ENCODE results near the gene GYG1.

The GYG1 gene

DNA sequence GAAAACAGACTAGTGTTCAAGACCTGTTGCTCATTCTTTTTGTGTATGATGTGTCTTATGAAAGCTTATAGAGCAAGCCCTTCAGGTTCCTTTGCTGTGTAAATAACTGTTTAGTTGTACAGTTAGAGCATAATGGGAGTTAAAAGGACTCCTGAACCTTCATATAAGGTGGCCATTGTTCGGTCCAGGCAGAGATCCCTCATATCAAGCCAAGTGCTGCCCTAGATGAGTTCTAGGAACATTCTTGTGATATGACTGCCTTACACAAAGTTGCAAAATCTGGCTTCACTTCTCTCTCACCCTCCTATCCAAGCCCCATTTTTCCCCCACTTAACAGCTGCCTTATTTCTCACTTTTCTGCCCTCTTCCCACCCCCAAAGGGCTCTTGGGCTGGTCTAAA, 26.9 kb downstream of the GYG1 start:
- DNase-seq (ENCODE audit: low read depth): no peak

DNA sequence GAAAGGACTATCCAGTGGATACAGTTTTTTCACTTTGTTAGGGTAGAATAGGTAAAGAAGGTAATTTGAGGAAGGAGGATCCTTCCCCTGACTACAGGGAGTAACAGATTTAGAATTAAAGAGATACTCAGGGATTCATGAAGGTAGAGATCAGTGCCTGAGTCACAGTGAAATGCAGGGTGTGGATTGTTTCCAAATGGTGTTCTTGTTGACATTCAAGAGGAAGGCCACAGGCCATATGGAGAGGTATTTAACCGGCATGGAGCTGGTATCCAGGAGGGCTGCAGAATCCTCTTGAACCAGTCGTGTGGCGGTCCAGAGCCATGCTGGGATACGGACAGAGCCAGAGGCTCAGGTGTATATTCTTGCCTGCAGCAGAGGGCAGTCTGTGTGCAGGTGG, 28.2 kb downstream of the GYG1 start:
- DNase-seq (ENCODE audit: low read depth): no peak

DNA sequence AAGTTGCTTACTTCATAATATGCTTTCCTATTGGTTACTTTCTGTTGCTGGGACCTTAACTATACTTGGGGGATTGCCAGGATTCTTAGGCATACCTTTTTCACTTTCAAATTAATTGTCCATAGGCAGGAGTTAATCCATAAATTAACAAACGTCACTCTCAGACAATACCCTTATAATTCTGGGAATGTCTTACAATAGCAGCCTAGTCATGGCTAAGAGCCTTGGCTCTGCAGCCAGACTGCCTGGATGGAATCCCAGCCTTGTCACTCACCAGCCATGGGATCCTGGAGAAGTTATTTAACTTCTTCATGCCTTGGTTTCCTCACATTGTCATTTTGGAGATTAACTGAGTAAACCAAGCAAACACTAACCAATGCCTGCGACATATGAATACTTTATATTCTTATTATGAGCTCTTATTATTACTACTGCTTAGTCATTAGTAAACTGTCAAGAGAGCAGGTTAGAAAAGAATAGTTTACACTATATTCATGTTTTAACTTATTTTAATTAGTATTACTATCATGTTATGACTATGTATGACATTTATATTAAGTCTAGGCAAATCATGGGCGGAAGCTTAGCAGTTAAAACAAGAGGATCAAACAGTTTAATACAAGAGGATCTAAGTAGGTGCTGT, 29.0 kb downstream of the GYG1 start:
- no peak for DNase-seq (ENCODE audit: low read depth)

DNA sequence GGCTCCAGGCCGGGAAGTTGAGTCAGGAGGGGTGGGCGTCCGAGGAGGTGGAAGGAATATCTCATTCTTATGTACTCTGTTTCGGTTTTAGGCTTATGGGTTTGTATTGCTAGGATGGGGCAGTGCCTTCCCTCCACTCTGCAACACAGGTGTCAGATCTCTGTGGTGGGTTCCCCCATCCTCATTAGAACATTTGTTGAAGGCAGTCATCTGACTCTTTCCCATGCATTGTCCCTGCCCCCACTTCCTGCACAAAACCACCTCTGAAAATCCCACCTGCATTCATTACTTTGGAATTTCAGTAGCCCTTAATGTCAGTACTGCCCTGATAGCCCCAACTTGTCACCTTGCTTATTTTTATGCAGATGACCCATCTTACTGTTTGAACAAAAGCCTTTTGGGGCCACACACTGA, 29.5 kb downstream of the GYG1 start:
- DNase-seq (ENCODE audit: low read depth): no peak

DNA sequence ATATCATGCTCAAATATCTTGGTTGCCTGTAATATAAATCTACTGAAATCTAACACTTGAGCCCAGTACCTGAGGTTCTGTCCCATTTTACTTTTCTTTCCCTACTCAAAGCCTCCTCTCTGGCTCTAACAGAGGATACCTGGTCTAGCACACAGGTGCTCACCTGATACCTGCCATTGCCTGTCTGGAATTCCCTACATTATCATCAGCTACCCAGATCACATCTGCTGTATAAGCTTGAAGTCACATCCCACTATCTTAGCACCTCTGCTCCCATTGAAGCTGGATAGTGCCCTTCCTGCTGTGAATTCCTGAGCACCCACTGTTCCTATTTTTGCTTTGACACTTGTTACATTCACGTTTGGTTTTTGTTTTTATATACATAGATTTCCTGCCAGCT, 30.5 kb downstream of the GYG1 start:
- DNase-seq (ENCODE audit: low read depth): no peak

DNA sequence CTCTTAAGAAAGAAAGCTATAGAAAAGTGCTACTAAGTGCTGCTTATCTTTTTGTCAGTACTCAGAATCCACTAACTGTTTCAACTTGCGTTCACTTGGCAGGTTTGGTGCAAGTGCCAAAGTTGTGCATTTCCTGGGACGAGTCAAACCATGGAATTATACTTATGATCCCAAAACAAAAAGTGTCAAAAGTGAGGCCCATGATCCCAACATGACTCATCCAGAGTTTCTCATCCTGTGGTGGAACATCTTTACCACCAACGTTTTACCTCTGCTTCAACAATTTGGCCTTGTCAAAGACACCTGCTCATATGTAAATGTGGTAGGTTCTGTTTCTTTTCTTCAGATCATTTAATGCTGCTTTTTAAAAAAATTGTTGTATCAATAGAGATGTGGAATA, 32.6 kb downstream of the GYG1 start:
- DNase-seq (ENCODE audit: low read depth): no peak

DNA sequence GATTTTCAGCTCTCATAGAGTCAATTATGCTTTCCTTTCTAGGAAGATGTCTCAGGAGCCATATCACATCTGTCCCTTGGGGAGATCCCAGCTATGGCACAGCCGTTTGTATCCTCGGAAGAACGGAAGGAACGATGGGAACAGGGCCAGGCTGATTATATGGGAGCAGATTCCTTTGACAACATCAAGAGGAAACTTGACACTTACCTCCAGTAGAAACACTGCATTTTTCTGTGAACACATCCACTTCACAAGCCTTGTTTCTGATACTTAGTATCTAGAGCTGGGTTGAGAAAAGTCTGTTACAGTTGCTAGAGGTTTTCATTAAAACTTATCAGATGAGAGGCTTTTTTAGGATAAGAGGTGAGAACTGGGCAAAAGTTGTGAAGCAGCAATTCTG, 35.4 kb downstream of the GYG1 start:
- DNase-seq (ENCODE audit: low read depth): no peak

DNA sequence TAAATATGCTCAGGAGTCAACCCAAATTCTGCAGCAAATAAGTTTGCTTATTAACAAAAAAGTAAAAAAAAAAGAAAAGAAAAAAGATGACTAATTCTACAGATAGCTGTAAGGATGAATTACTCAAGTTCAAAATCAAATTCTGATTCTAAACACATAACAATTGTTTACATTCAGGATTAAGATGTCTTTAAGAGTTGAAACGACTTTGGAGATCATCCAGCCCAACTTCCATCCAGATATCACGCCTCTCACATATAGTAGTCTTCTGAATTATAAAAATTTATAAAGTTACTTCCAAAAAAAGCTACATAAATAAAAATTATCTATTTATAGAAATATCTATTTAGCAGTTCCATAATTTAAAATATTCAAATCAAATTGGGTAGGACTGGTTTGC, 39.8 kb downstream of the GYG1 start:
- no peak for DNase-seq (ENCODE audit: low read depth)

DNA sequence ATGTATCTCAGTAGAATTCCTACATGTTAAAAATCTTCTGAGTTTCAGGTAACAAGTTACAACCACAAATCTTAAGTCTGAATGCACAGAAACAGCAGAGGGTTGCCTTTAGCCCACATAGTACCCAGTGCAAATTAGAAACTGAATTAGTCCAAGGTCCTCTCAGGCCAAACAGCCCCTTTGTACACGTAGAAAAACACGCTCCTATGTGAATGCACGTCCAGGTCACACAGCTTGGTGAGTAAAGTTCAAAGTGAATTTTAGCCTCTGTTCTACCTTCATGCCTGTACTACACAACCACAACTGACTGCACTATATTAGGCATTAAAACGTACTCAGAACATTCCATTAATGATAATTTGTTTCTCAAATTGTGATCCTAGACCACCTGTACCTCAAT, 46.3 kb downstream of the GYG1 start:
- no peak for DNase-seq (ENCODE audit: low read depth)

DNA sequence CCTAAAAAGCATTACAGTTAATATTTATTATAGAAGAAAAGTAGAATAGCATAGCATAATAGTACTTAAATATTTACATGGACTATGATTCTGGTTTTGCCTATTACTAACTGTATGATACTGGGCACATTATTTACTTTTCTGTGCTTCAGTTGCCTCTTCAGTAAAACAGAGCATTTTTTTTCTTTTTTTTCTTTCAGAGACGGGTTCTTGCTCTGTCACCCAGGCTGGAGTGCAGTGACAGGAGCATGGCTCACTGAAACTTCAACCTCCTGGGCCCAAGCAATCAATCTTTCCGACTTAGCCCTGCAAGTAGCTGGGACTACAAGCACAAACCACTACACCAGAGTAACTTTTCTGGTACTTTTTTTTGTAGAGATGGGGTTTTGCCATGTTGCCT, 47.0 kb downstream of the GYG1 start:
- DNase-seq (ENCODE audit: low read depth): no peak

DNA sequence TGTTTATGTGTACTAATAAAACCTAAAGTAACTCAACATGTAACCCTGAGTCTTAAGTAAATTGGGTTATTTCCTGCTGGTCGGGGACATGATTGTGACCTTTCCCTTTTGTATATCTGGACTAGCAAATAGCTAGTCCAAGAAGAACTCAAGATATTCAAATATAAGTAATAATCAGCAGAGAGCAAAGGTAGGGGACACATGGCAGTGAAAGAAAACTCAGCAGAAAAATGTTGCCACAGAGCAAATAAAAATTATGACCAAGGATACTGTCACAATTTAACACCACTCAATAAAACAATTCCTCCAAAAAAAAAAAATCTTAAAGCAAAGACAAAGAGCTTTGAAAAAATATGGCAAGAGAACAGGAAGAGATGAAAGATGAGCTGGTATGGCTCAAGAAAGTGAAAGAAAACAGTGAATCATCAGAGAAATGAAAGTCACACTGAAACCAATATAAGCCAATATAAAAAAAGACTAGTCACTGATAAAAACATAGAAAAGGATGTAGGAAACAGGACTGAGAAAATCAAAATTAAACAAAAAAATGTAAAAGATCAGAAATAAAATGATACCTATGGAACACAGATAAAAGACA, 51.5 kb downstream of the GYG1 start:
- no peak for DNase-seq (ENCODE audit: low read depth)

DNA sequence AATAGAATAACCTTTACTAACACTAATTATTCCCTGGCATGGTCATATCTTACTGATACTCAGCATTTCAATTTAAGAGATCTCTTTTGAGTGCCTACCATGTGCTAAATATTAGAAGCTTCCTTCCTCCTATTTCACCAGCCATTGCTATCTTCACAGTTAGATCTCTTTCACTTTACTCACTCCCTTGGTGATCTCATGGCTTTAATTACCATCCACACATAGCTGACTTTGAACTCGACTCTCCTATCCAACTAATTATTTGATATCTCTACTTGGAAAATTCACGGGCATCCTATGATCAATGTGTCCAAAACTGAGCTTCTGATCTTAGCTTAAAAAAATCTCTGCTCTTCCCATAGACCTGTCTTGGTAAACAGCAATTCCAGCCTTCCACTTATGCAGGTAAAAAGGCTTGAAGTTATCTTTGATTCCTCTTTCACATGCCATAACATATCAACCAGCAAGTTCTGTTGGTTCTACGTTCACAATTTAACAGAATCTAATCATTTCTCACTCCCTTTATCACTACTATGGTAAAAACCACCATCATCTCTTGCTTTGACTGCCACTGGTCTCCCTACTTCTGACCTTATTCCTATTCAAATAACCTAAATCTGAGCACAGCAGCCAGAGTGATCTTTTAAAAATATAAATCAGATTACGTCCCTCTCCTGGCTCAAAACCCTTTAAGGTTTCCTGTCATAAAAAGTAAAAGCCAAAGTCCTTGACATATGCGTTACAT, 53.2 kb downstream of the GYG1 start:
- DNase-seq (ENCODE audit: low read depth): no peak

DNA sequence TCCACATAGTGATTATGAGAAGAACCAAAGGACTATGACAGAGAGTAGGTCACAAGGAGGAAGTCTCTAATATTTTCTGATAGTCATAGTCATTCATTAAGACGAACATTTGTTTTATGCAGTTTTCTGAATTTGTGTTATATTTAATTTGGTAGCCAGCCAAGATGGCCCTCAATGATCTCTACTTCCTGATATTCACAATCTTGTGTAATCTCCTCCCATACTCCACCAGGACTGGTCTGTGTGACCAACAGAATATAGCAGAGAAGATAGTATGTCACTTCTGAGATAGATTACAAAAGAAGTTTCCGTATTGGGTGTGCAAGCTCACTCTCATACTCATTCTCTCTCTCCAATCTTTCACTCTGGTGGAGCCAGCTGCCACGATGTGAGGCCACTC, 64.2 kb downstream of the GYG1 start:
- no peak for DNase-seq (ENCODE audit: low read depth)

DNA sequence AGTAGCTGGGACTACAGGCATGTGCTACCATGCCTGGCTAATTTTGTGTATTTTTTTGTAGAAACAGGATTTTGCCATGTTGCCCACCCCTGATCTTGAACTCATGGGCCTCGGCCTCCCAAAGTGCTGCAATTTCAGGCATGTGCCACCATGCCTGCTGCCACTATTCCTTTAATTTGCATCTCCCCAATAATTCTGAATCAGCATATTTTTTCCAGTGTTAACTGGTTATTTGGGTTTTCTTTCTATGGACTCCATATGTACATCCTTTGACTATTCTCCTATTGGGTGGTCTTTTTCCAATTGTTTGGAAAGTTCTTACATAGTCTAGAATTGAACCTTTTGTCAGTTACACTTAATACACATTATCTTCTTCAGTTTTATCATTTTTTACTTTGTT, 66.9 kb downstream of the GYG1 start:
- DNase-seq (ENCODE audit: low read depth): no peak

DNA sequence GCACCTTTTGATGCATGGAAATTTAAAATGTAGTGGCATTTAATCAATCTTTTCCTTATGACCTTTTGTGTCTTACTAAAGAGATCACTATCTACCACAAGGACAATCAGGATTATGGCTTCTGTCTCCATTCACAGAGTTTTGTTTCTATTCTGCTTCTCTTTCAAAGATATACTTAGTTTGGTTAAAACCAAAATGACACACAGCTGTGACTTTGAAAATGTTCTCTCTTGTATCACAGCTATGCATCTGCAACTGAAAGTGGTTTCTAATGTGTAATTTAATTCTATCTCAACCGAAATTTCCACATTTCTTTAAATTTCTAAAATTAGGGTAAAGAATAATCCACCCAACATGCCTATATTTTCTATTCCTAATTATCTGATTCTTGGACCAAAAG, 67.3 kb downstream of the GYG1 start:
- DNase-seq (ENCODE audit: low read depth): no peak

DNA sequence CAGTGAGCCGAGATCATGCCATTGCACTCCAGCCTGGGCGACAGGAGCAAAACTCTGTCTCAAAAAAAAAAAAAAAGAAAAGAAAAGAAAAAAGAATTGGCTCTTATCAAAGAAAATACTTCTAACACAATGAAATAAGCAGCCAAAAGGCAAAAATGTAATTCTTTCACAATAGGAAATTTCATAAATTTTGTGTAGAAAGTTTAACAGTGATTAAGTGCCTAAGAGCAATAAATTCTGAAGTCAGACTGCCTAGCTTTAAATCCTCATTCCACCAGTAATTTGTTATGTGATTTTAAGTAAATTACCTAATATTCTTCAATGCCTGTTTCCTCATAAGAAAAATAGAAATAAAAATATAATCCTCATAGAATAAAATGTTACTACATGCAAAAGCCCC, 70.4 kb downstream of the GYG1 start:
- no peak for DNase-seq (ENCODE audit: low read depth)

DNA sequence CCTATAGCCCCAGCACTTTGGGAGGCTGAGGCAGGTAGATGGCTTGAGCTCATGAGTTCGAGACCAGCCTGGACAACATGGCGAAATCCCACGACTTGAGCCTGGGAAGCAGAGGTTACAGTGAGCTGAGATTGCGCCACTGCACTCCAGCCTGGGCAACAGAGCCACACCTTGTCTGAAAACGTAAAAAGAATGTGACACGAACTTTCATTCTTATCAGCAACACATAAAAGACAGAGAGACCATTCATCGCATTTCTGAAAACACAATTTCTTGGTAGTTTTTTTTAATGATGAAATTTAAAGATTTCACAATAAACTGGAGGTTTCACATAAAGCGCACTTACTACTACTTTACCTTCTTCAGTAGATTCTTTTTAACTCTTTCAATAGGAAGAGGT, 76.5 kb downstream of the GYG1 start:
- no peak for DNase-seq (ENCODE audit: low read depth)

All from stimulated activated CD8-positive, alpha-beta memory T cell treated with anti-CD3 and anti-CD28 coated beads, Interleukin-7, amount 100 ng/mL, for 24 hours (primary cell).